Posterior vena cava (tissue), 2 donors: ENCODE results near the gene TCF15. TPM values are rescaled to one million over a fixed set of nuclear protein-coding genes. Genes with fewer than 3 reads are reported as not detected.
A peak's percentile ranks its signal among the peaks of the same experiment; 100 is the strongest.

Source experiments
- DNase-seq: peaks from one replicate; pipeline ENCODE4 v3.0.0-alpha.2; 2020; ENCODE audit warnings: low spot score
- intact Hi-C, 2 donors: fragments of 100-400 bp; cut with DNase I; formaldehyde crosslinking; loops; one replicate each; pipeline versions ENCODE4 v1.14.1 to v1.14.2; 2022 to 2023
- long read RNA-seq, 2 donors: library from polyadenylated mRNA; unstranded; transcript quantifications; one replicate each; pipeline ENCODE4 v2.0.0, GENCODE V29; 2020 to 2021
- total RNA-seq, 2 donors: library from RNA; stranded (reverse); fragmentation: NEBNext Ultra II Directional; extraction: Animal tissue kit (Norgen Biotek cat#: 25700); gene quantifications; one replicate each; pipeline ENCODE4 v1.2.1, GENCODE V29; 2021
- donor health status: DM: yes; HTN: yes; CAD: no.
- donor health status: DM: yes; HTN: yes; CAD: no.

Gene TCF15
- total RNA-seq: 1 to 10 TPM; 2.2 to 2.5 TPM
- long read RNA-seq, donor 1, partial matches to known transcripts: 0 of 3 reads
- long read RNA-seq, donor 1, other reads (novel, unspliced or antisense): 0 of 3 reads
- long read RNA-seq, donor 2: 0 reads

- intact Hi-C loops: no loop called here
- DNase-seq: no peak
These were observed at the start of gene TCF15 for GRCh38 chr20:610130-611046. Gene TCF15 (minus strand): TSS chr20:610309. CDS start chr20:610237, 72 bp downstream.

- DNase-seq: no peak
- intact Hi-C loops: no loop called here
These were observed 48.7 kb upstream of the TCF15 start for GRCh38 chr20:658731-659291.

GRCh38 chr20:658202-658601 lies 48.1 kb upstream of the TCF15 start:
- DNase-seq: no peak
- intact Hi-C loops: no loop called here

GRCh38 chr20:655726-656624 lies 45.9 kb upstream of the TCF15 start:
- DNase-seq: no peak
- intact Hi-C loops: no loop called here

- DNase-seq: no peak
- intact Hi-C loops: no loop called here
These were observed 44.3 kb upstream of the TCF15 start for GRCh38 chr20:654417-654750.

GRCh38 chr20:653590-654416 lies 43.7 kb upstream of the TCF15 start:
- intact Hi-C loops: no loop called here
- DNase-seq: no peak

GRCh38 chr20:653110-653589 lies 43.0 kb upstream of the TCF15 start, which contains the start of gene SRXN1:
Gene SRXN1 (minus strand): TSS chr20:653200. CDS start chr20:653185, 15 bp downstream.
- peak; percentile 97 for DNase-seq
- intact Hi-C loops: no loop called here

GRCh38 chr20:652615-653109 lies 42.6 kb upstream of the TCF15 start:
- intact Hi-C loops: no loop called here
- no peak for DNase-seq

GRCh38 chr20:651713-652614 lies 41.9 kb upstream of the TCF15 start:
- DNase-seq: no peak

GRCh38 chr20:650954-651353 lies 40.8 kb upstream of the TCF15 start:
- DNase-seq: no peak
- intact Hi-C loops: no loop called here

More at GRCh38 chr20:651713-652614, 41.9 kb upstream of the TCF15 start:
- intact Hi-C loops: no loop called here

GRCh38 chr20:650281-650680 lies 40.2 kb upstream of the TCF15 start:
- DNase-seq: no peak
- intact Hi-C loops: no loop called here

- intact Hi-C loops: no loop called here
These were observed 37.4 kb upstream of the TCF15 start for GRCh38 chr20:647479-648019.

GRCh38 chr20:646868-647233 lies 36.7 kb upstream of the TCF15 start:
- DNase-seq: no peak
- intact Hi-C loops: no loop called here

More at GRCh38 chr20:647479-648019, 37.4 kb upstream of the TCF15 start:
- no peak for DNase-seq

GRCh38 chr20:646107-646867 lies 36.2 kb upstream of the TCF15 start:
- DNase-seq: no peak
- intact Hi-C loops: no loop called here

GRCh38 chr20:645318-646106 lies 35.4 kb upstream of the TCF15 start:
- DNase-seq: peak; percentile 87
- intact Hi-C loops: no loop called here
